Thoracic aorta (tissue), 2 donors: ENCODE data around the gene INPP4B. TPM values are rescaled to one million over a fixed set of nuclear protein-coding genes. Genes with fewer than 3 reads are reported as not detected.

ENCODE experiments used
- ATAC-seq: fragments of 150-250 bp; one replicate; pipeline ENCODE4 v1.8.0; 2017; ENCODE audit warnings: low read depth; ENCODE audit not compliant: insufficient number of reproducible peaks, low FRiP score
- DNase-seq: peaks from one replicate; pipeline ENCODE4 v3.0.0-alpha.2; 2020; ENCODE audit warnings: low spot score
- H3K27ac ChIP-seq, 2 donors: fragments of 200-600 bp; sonication (generic); 1 replicate in 1 of 2; 2 replicates in 1 of 2; pipeline ENCODE4 v1.5.1; 2016; ENCODE audit warnings: mild to moderate bottlenecking in 2 of 2, moderate library complexity in 2 of 2
- H3K27me3 ChIP-seq: fragments of 200-600 bp; sonication (generic); replicated peaks from 2 replicates; pipeline ENCODE4 v1.6.0; 2016; ENCODE audit warnings: mild to moderate bottlenecking; ENCODE audit not compliant: insufficient read depth
- H3K36me3 ChIP-seq: fragments of 200-600 bp; sonication (generic); one replicate; pipeline ENCODE4 v1.5.1; 2016
- H3K4me1 ChIP-seq, 2 donors: fragments of 200-600 bp; sonication (generic); 1 replicate in 1 of 2; 2 replicates in 1 of 2; pipeline versions ENCODE4 v1.5.1 to v1.6.0; 2016; ENCODE audit warnings: low read depth in 2 of 2, mild to moderate bottlenecking in 1 of 2; ENCODE audit not compliant: control insufficient read depth in 1 of 2
- H3K4me3 ChIP-seq: fragments of 200-600 bp; sonication (generic); 2 replicates; pipeline ENCODE4 v1.5.1; 2016; ENCODE audit warnings: mild to moderate bottlenecking
- H3K9me3 ChIP-seq: fragments of 200-600 bp; sonication (generic); 2 replicates; pipeline ENCODE4 v1.5.1; 2016
- total RNA-seq, 2 donors: library from RNA; depleted of rRNA; stranded (reverse); fragments of >200 nt; gene quantifications; one replicate each; pipeline versions ENCODE4 v1.1.0 to v1.2.3, GENCODE V29; 2016
- TF ChIP-seq, protein P1 (sequence below): fragments of 200-600 bp; sonication (generic); IDR thresholded peaks from one replicate; pipeline ENCODE4 v1.5.1; 2019; ENCODE audit warnings: antibody characterized with exemption

The INPP4B gene
- total RNA-seq, 2 donors from 2014 or later: 21.1 to 30.4 TPM

DNA sequence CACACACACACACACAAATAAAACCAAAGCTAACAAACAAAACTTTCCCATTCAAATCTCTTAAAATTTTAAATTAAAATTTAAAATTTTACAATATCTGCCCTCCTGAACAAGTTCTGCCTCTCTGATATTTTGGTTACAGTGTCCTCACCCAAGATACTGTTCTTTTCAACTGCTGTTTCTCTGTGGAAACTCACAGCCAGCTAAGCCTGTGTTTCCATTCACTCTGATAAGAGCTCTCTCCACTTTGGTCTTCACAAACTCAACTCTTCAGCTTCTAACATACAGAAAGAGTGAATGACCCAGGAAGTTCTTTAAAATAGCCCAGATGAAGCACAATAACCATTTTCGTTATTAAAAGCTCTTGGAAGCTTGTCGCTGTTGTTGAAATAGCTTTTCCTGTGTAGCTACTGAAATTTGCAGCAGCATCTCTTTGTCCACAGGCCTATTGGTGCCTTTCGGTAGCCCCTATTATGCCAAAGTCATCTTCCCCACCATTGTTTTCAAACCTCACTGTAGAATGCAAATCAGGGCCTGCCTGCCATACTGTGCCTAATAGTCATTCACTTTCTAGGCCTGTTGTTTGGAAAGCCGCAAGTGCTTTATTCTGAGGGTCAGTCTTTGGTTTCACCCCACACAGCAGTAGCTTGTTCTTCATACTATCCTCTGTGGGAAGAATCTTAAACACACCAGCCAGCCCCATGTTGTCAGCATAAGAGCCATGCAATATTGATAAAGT lies 19.4 kb downstream of the INPP4B start:
- Histone ChIP-seq H3K4me3 (no peak overlapping the region), H3K27ac (no peak overlapping the region), H3K9me3 (no peaks in the 10 kb centered on the region), H3K4me1 (no peaks in the 10 kb centered on the region), H3K36me3 (no peaks in the 10 kb centered on the region), H3K27me3 (no peaks in the 10 kb centered on the region)
- DNase-seq (no peak), ATAC-seq (no peak)
- TF ChIP-seq, protein P1, sequence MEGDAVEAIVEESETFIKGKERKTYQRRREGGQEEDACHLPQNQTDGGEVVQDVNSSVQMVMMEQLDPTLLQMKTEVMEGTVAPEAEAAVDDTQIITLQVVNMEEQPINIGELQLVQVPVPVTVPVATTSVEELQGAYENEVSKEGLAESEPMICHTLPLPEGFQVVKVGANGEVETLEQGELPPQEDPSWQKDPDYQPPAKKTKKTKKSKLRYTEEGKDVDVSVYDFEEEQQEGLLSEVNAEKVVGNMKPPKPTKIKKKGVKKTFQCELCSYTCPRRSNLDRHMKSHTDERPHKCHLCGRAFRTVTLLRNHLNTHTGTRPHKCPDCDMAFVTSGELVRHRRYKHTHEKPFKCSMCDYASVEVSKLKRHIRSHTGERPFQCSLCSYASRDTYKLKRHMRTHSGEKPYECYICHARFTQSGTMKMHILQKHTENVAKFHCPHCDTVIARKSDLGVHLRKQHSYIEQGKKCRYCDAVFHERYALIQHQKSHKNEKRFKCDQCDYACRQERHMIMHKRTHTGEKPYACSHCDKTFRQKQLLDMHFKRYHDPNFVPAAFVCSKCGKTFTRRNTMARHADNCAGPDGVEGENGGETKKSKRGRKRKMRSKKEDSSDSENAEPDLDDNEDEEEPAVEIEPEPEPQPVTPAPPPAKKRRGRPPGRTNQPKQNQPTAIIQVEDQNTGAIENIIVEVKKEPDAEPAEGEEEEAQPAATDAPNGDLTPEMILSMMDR: no peak

DNA sequence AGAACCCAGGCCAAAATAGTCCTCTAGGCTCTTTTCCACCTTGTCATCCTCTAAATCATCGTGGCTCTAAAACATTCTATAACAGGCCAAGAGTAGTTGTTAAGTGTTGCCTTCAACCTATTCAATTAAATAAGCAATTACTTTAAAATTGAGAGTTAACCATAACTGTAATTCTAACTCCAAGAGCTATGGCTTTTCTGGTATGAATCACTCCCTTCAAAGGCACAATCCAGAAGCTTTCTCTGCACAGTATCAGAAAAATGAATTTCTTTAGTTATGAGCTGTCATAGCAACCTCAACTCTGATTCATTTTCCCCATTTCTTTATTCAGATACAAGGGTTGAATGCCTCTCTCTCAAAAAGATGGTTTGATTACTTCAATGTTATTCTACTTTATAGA lies 21.7 kb downstream of the INPP4B start:
- H3K9me3 ChIP-seq: no peaks in the 10 kb centered on the region
- H3K4me1 ChIP-seq: no peaks in the 10 kb centered on the region
- ATAC-seq: peak; percentile 37
- no peaks in the 10 kb centered on the region for H3K27me3 ChIP-seq
- TF ChIP-seq, protein P1: no peak
- DNase-seq: no peak
- no peaks in the 10 kb centered on the region for H3K36me3 ChIP-seq
- H3K4me3 ChIP-seq: no peak overlapping the region
- H3K27ac ChIP-seq: no peak overlapping the region

DNA sequence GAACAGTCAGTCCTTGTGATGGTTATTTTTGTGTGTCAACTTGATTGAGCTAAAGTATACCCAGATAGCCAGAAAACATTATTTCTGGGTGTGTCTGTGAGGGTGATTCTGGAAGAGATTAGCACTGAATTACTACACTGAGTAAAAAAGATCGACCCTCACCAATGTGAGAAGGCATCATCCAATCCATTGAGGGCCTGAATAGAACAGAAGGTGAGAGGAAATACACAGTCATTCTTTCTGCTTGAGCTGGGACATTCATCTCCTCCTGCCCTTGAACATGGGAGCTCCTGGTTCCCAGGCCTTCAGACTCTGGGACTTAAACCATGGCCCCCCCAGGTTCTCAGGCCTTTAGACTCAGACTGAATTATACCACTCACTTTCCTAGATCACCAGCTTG lies 22.3 kb downstream of the INPP4B start:
- Histone ChIP-seq H3K27ac (no peak overlapping the region), H3K36me3 (no peaks in the 10 kb centered on the region)
- no peak for ATAC-seq

DNA sequence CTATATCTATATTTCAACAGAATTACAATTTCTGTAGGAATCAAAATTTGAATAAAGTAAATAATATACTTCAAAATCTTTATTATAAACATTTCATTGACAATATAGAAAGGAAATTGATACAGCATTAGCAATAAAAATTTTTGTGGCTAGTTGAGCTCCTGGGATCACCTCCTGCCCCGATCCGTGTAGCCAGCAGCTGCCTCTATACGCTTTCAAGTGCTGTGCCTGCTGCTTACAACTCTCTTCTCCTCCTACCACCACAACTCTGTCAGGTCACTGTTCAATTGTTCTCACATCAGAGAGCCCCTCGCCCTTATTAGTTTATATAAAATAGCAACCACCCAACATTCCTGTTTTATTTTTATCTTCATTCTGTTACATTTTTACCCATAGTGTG lies 27.6 kb downstream of the INPP4B start:
- Histone ChIP-seq H3K4me1 (peaks cover 11 to 37% of the 10 kb centered on the region in 2 donors), H3K4me3 (no peak overlapping the region), H3K27me3 (no peaks in the 10 kb centered on the region), H3K9me3 (no peaks in the 10 kb centered on the region), H3K27ac (peak overlapping the region; percentile 71 to 74), H3K36me3 (no peaks in the 10 kb centered on the region)
- no peak for ATAC-seq
- no peak for DNase-seq
- TF ChIP-seq, protein P1: no peak

More for the DNA sequence above, 22.3 kb downstream of the INPP4B start:
- H3K4me1 ChIP-seq: peaks cover 0 to 4% of the 10 kb centered on the region in 2 donors
- TF ChIP-seq, protein P1: no peak
- no peak for DNase-seq
- no peak overlapping the region for H3K4me3 ChIP-seq
- H3K27me3 ChIP-seq: no peaks in the 10 kb centered on the region
- no peaks in the 10 kb centered on the region for H3K9me3 ChIP-seq

DNA sequence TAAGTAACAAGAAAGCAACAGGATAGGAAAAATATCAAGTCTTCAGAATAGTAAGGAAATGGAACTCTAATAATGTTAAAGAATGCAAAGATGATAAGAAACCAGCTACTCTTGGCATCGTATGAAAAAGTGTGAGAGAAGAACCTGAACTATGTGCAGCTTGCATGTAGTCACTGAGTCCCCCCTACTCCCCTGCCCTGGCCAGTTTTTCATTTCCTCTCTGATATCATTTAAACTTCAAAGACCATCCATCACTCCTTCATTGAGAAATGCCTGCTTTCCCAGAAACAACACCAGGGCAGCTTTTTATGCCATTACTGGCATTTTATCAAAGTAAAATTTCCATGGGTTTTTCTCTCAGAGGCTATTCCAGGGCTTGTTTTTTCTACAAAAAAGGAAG lies 28.1 kb downstream of the INPP4B start:
- Histone ChIP-seq H3K27me3 (no peaks in the 10 kb centered on the region), H3K4me3 (peak overlapping the region; percentile 59), H3K36me3 (no peaks in the 10 kb centered on the region), H3K4me1 (peaks cover 11 to 37% of the 10 kb centered on the region in 2 donors), H3K9me3 (no peaks in the 10 kb centered on the region), H3K27ac (peak overlapping the region; percentile 71 to 74)
- ATAC-seq: peak; percentile 45
- TF ChIP-seq, protein P1: no peak
- no peak for DNase-seq
